ENCODE results near the gene NDUFV2. TPM values are rescaled to one million over a fixed set of nuclear protein-coding genes. Genes with fewer than 3 reads are reported as not detected.

Gene NDUFV2
- total RNA-seq, 4 donors from 2014 or later: 136 to 230 (median 176) TPM

GRCh38 chr18:9079818-9080528 lies 22.5 kb upstream of the NDUFV2 start:
- Histone ChIP-seq H3K27ac (peak overlapping the region in 3 of 4 donors; percentile 21 to 51 (median 40)), H3K36me3 (no peaks in the 10 kb centered on the region), H3K4me3 (no peak overlapping the region), H3K4me1 (peaks cover 0 to 14% (median 0%) of the 10 kb centered on the region in 3 donors), H3K9me3 (no peaks in the 10 kb centered on the region), H3K27me3 (no peaks in the 10 kb centered on the region)
- TF ChIP-seq EP300 (IDR thresholded peaks at IDR 0.05): no peak
- no peak for TF ChIP-seq POLR2A (IDR thresholded peaks at IDR 0.05)
- TF ChIP-seq CTCF (IDR thresholded peaks at IDR 0.05): no peak
- TF ChIP-seq POLR2AphosphoS5 (IDR thresholded peaks at IDR 0.05): no peak
- ATAC-seq: no peak
- 47 to 58% methylated on average over 6 of the region's 6 CpGs for WGBS, 2 donors (ENCODE audit: low coverage in 1 of 2)

- H3K9me3 ChIP-seq: no peaks in the 10 kb centered on the region
- H3K27me3 ChIP-seq: no peaks in the 10 kb centered on the region
- H3K4me1 ChIP-seq: peaks cover 0 to 14% (median 0%) of the 10 kb centered on the region in 3 donors
- WGBS, 2 donors (ENCODE audit: low coverage in 1 of 2): 78 to 84% methylated on average over 4 of the region's 4 CpGs
- ATAC-seq: no peak
- no peak overlapping the region for H3K27ac ChIP-seq
- H3K36me3 ChIP-seq: no peaks in the 10 kb centered on the region
- TF ChIP-seq POLR2A (IDR thresholded peaks at IDR 0.05): no peak
- no peak for TF ChIP-seq POLR2AphosphoS5 (IDR thresholded peaks at IDR 0.05)
- TF ChIP-seq CTCF (IDR thresholded peaks at IDR 0.05): no peak
- TF ChIP-seq EP300 (IDR thresholded peaks at IDR 0.05): no peak
- no peak overlapping the region for H3K4me3 ChIP-seq
Measured at GRCh38 chr18:9081940-9082339, 20.6 kb upstream of the NDUFV2 start.

- Histone ChIP-seq H3K4me3 (no peak overlapping the region), H3K9me3 (no peaks in the 10 kb centered on the region), H3K27me3 (no peaks in the 10 kb centered on the region), H3K36me3 (no peaks in the 10 kb centered on the region), H3K4me1 (peaks cover 0 to 14% (median 0%) of the 10 kb centered on the region in 3 donors), H3K27ac (peak overlapping the region in 2 of 4 donors; percentile 21 to 51)
- TF ChIP-seq POLR2A (IDR thresholded peaks at IDR 0.05): no peak
- TF ChIP-seq POLR2AphosphoS5 (IDR thresholded peaks at IDR 0.05): no peak
- no peak for TF ChIP-seq CTCF (IDR thresholded peaks at IDR 0.05)
- no peak for TF ChIP-seq EP300 (IDR thresholded peaks at IDR 0.05)
- 34 to 64% methylated on average over 2 to 5 of the region's 5 CpGs for WGBS, 2 donors (ENCODE audit: low coverage in 1 of 2)
- ATAC-seq: no peak
Measured at GRCh38 chr18:9082711-9083510, 19.6 kb upstream of the NDUFV2 start.

GRCh38 chr18:9086015-9086414 lies 16.5 kb upstream of the NDUFV2 start:
- no peak overlapping the region for H3K4me3 ChIP-seq
- WGBS, 2 donors (ENCODE audit: low coverage in 1 of 2): 31 to 70% methylated on average over 2 of the region's 2 CpGs
- no peaks in the 10 kb centered on the region for H3K27me3 ChIP-seq
- peaks cover 0 to 20% (median 0%) of the 10 kb centered on the region in 3 donors for H3K4me1 ChIP-seq
- no peak for ATAC-seq
- H3K9me3 ChIP-seq: no peaks in the 10 kb centered on the region
- H3K27ac ChIP-seq: no peak overlapping the region
- H3K36me3 ChIP-seq: no peaks in the 10 kb centered on the region
- TF ChIP-seq CTCF (IDR thresholded peaks at IDR 0.05): no peak
- TF ChIP-seq POLR2AphosphoS5 (IDR thresholded peaks at IDR 0.05): no peak
- TF ChIP-seq EP300 (IDR thresholded peaks at IDR 0.05): no peak
- TF ChIP-seq POLR2A (IDR thresholded peaks at IDR 0.05): no peak
